ENCODE data around the gene EPHA1. TPM values are rescaled to one million over a fixed set of nuclear protein-coding genes. Genes with fewer than 3 reads are reported as not detected.

Gene EPHA1
- total and polyA plus RNA-seq, 4 donors: 10.3 to 21.0 (median 11.3) TPM

DNA sequence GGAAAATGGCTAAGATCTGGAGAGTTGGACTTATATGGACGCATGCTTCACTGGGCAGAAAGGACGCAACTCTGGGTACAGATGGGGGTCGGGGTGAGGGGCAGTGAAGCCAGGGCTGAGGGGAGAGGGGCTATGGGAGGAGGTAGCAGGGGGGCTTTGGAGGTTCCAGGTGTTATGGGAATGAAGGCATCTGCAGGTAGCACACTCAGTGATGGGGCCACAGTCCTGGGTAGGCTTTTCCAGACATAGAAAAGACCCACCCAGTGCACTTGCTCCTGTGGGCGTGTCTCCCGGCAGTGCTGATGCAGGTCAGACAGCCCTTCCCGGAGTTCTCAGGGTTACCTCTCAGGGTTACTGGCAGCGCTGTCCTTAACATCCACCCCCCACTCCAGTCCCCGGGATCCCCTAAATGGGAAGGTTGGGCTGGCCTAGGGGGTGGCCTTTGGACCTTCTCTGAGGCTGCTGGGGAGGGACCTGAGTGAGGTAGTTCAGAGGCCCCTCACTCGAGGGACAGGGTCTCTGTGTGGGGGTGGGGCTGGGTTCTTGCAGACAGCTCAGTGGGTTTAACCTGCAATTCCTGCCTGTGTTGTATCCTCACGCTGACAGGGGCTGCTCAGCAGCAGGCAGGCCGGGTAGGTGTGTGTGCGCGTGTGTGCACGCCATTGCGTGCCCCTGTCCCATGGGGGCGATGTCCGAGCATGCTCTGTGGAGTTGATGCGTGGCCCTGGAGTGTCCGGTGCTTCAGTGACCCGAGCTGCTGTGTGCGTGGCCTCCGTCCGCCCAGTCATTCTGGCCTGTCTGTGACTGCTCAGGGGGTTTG lies 21.3 kb downstream of the EPHA1 start:
- Histone ChIP-seq H3K9ac (ENCODE audit: low read depth in 1 of 2, low read length in 2 of 2) (no peak overlapping the region), H3K36me3 (ENCODE audit: control insufficient read depth in 4 of 4, insufficient read depth in 3 of 4, low read depth in 1 of 4, low read length in 3 of 4) (peaks cover 12 to 31% (median 18%) of the 10 kb centered on the region in 4 donors), H3K27me3 (ENCODE audit: control insufficient read depth in 4 of 4, insufficient read depth in 4 of 4, low read length in 3 of 4) (no peaks in the 10 kb centered on the region), H3K4me1 (ENCODE audit: control insufficient read depth in 4 of 4, insufficient read depth in 4 of 4, low read length in 3 of 4) (peaks cover 23 to 68% (median 62%) of the 10 kb centered on the region in 4 donors), H3K27ac (ENCODE audit: low read depth in 1 of 2, low read length in 2 of 2) (no peak overlapping the region), H3K4me3 (ENCODE audit: low read depth in 1 of 3, low read length in 3 of 3) (no peak overlapping the region), H3K9me3 (ENCODE audit: control insufficient read depth in 4 of 4, low read length in 3 of 4) (no peaks in the 10 kb centered on the region)
- no peak for TF ChIP-seq JUND (IDR thresholded peaks at IDR 0.05)
- TF ChIP-seq, protein P1, sequence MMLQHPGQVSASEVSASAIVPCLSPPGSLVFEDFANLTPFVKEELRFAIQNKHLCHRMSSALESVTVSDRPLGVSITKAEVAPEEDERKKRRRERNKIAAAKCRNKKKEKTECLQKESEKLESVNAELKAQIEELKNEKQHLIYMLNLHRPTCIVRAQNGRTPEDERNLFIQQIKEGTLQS (IDR thresholded peaks at IDR 0.05): no peak
- TF ChIP-seq NR2F2 (IDR thresholded peaks at IDR 0.05): no peak
- no peak for TF ChIP-seq HNF4A (conservative IDR thresholded peaks at IDR 0.05)
- no peak for TF ChIP-seq HNF4G (IDR thresholded peaks at IDR 0.05)
- no peak for TF ChIP-seq RAD21 (IDR thresholded peaks at IDR 0.05)
- no peak for TF ChIP-seq TAF1 (conservative IDR thresholded peaks at IDR 0.05)
- no peak for TF ChIP-seq GABPA (IDR thresholded peaks at IDR 0.05 in 1 of 2, conservative IDR thresholded peaks at IDR 0.05 in 1 of 2)
- TF ChIP-seq, protein P2, sequence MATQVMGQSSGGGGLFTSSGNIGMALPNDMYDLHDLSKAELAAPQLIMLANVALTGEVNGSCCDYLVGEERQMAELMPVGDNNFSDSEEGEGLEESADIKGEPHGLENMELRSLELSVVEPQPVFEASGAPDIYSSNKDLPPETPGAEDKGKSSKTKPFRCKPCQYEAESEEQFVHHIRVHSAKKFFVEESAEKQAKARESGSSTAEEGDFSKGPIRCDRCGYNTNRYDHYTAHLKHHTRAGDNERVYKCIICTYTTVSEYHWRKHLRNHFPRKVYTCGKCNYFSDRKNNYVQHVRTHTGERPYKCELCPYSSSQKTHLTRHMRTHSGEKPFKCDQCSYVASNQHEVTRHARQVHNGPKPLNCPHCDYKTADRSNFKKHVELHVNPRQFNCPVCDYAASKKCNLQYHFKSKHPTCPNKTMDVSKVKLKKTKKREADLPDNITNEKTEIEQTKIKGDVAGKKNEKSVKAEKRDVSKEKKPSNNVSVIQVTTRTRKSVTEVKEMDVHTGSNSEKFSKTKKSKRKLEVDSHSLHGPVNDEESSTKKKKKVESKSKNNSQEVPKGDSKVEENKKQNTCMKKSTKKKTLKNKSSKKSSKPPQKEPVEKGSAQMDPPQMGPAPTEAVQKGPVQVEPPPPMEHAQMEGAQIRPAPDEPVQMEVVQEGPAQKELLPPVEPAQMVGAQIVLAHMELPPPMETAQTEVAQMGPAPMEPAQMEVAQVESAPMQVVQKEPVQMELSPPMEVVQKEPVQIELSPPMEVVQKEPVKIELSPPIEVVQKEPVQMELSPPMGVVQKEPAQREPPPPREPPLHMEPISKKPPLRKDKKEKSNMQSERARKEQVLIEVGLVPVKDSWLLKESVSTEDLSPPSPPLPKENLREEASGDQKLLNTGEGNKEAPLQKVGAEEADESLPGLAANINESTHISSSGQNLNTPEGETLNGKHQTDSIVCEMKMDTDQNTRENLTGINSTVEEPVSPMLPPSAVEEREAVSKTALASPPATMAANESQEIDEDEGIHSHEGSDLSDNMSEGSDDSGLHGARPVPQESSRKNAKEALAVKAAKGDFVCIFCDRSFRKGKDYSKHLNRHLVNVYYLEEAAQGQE (IDR thresholded peaks at IDR 0.05): no peak
- TF ChIP-seq, protein P3, sequence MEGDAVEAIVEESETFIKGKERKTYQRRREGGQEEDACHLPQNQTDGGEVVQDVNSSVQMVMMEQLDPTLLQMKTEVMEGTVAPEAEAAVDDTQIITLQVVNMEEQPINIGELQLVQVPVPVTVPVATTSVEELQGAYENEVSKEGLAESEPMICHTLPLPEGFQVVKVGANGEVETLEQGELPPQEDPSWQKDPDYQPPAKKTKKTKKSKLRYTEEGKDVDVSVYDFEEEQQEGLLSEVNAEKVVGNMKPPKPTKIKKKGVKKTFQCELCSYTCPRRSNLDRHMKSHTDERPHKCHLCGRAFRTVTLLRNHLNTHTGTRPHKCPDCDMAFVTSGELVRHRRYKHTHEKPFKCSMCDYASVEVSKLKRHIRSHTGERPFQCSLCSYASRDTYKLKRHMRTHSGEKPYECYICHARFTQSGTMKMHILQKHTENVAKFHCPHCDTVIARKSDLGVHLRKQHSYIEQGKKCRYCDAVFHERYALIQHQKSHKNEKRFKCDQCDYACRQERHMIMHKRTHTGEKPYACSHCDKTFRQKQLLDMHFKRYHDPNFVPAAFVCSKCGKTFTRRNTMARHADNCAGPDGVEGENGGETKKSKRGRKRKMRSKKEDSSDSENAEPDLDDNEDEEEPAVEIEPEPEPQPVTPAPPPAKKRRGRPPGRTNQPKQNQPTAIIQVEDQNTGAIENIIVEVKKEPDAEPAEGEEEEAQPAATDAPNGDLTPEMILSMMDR (IDR thresholded peaks at IDR 0.05; ENCODE audit: low read depth, low read length, missing input control): no peak
- no peak for TF ChIP-seq YY1 (IDR thresholded peaks at IDR 0.05)
- no peak for TF ChIP-seq RXRA (IDR thresholded peaks at IDR 0.05)
- WGBS: 91% methylated on average over 23 of the region's 23 CpGs
- DNase-seq (ENCODE audit: low spot score): no peak

DNA sequence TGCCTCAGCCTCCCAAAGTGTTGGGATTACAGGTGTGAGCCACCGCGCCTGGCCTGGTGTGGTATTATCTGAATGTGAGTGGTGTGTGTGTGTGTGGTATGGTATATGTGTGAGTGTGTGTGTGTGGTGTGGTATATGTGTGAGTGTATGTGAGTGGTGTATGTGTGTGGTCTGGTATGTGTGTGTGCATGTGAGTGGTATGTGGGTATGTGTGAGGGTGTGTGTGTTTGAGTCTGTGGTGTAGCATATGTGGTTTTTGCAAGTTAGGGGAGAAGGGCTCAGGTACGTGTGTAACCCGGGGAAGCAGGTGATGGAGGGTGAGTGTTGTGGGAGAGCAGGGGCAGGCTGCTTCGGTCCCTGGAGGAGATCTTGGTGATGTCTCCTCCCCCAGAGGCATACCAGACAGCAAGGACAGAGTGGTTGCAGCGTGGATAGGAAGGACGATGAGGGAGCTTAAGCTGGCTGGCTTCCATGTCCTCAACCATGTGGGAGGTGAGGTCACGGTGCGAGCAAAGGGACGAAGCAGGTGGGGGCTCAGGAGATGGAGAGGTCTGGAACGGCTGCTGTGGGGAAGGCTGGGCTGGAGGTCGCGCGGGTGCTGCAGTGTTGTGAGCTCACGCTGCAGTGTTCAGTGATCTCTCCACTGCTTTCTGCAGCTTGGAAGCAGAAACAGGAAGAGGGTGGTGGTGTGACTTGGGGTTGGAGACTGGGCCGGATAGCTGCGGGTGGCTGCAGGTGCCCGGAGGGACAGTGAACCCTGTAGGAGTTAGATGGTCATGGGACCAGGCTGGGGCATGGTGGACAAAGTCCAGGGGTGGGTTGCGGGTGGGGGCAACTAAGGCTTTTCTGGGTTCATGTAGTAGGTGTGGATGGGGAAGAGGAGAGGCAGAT lies 22.5 kb downstream of the EPHA1 start:
- no peak overlapping the region for H3K4me3 ChIP-seq (ENCODE audit: low read depth in 1 of 3, low read length in 3 of 3)
- H3K27ac ChIP-seq (ENCODE audit: low read depth in 1 of 2, low read length in 2 of 2): peak overlapping the region; percentile 3 to 36
- TF ChIP-seq, protein P4, sequence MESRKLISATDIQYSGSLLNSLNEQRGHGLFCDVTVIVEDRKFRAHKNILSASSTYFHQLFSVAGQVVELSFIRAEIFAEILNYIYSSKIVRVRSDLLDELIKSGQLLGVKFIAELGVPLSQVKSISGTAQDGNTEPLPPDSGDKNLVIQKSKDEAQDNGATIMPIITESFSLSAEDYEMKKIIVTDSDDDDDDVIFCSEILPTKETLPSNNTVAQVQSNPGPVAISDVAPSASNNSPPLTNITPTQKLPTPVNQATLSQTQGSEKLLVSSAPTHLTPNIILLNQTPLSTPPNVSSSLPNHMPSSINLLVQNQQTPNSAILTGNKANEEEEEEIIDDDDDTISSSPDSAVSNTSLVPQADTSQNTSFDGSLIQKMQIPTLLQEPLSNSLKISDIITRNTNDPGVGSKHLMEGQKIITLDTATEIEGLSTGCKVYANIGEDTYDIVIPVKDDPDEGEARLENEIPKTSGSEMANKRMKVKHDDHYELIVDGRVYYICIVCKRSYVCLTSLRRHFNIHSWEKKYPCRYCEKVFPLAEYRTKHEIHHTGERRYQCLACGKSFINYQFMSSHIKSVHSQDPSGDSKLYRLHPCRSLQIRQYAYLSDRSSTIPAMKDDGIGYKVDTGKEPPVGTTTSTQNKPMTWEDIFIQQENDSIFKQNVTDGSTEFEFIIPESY (IDR thresholded peaks at IDR 0.05): no peak
- TF ChIP-seq SP1 (IDR thresholded peaks at IDR 0.05) (peak; percentile 37), RXRA (IDR thresholded peaks at IDR 0.05) (peak; percentile 82 to 91), RAD21 (IDR thresholded peaks at IDR 0.05) (no peak), TAF1 (conservative IDR thresholded peaks at IDR 0.05) (no peak), YY1 (IDR thresholded peaks at IDR 0.05) (no peak), HNF4A (conservative IDR thresholded peaks at IDR 0.05) (peak; percentile 26 to 55)
- TF ChIP-seq, protein P1 (IDR thresholded peaks at IDR 0.05): no peak
- H3K9me3 ChIP-seq (ENCODE audit: control insufficient read depth in 4 of 4, low read length in 3 of 4): no peaks in the 10 kb centered on the region
- peaks cover 12 to 31% (median 18%) of the 10 kb centered on the region in 4 donors for H3K36me3 ChIP-seq (ENCODE audit: control insufficient read depth in 4 of 4, insufficient read depth in 3 of 4, low read depth in 1 of 4, low read length in 3 of 4)
- peaks cover 19 to 63% (median 51%) of the 10 kb centered on the region in 4 donors for H3K4me1 ChIP-seq (ENCODE audit: control insufficient read depth in 4 of 4, insufficient read depth in 4 of 4, low read length in 3 of 4)
- WGBS: 33% methylated on average over 19 of the region's 19 CpGs
- no peak overlapping the region for H3K9ac ChIP-seq (ENCODE audit: low read depth in 1 of 2, low read length in 2 of 2)
- no peaks in the 10 kb centered on the region for H3K27me3 ChIP-seq (ENCODE audit: control insufficient read depth in 4 of 4, insufficient read depth in 4 of 4, low read length in 3 of 4)
- no peak for DNase-seq (ENCODE audit: low spot score)
